Measurements from ENCODE around the gene CREB3L2. TPM values are rescaled to one million over a fixed set of nuclear protein-coding genes. Genes with fewer than 3 reads are reported as not detected.

CREB3L2 gene
- polyA plus RNA-seq, 2 of the 4 experiments (the other 2 are of a cell fraction) = 16.3 to 32.2 TPM

DNA sequence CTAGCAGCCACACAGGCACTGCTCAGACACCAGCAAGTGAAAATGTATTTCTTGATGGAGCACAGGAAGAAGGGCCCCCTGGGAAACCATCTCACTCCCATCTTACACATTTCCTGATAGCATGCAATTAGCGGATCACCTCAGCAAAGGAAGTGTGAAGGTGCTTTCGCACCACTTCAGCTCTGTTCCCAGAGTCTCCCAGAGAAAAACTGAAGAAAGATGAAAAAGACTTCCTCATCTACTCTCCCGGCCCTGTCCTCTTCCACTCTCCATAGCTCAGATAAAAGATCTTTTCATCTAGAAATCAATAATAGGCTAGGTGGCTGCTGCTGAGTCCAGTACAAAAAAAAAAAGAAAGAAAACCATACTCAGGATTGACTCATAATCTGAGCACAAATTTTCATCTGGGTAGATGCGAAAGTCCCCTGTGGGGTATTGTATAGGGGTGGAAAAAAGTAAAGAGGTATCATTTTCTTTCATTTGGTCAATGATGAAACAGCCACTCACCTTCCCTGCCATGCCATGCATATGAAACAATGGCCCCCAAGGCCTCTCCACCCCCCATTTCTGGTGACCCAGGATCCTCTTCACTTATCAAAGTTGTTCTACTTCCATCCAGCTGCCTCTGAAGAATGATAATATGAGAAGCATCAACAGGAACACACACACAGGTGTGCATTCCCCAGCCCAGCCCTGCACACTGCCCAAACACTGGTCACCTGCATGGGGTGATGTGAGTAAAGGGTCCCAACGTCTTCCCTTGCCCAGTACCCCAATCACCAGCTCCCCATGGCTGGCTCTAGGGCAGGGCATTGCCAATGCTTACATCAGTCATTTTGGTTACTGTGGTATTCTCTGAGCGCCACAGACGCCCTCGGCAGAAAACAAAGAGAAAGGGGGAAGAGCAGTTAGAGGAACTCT lies 106.3 kb downstream of the CREB3L2 start:
- no peak for ATAC-seq
- no peaks in the 10 kb centered on the region for H3K9me3 ChIP-seq
- TF ChIP-seq, protein P1, sequence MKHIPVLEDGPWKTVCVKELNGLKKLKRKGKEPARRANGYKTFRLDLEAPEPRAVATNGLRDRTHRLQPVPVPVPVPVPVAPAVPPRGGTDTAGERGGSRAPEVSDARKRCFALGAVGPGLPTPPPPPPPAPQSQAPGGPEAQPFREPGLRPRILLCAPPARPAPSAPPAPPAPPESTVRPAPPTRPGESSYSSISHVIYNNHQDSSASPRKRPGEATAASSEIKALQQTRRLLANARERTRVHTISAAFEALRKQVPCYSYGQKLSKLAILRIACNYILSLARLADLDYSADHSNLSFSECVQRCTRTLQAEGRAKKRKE (CRISPR knock-in tag; IDR thresholded peaks at IDR 0.05; ENCODE audit: low read depth) = no peak
- TF ChIP-seq BHLHE40 (IDR thresholded peaks at IDR 0.05; ENCODE audit: low read depth, low read length) (no peak), GATA3 (IDR thresholded peaks at IDR 0.05; ENCODE audit: borderline replicate concordance) (no peak), MYC (IDR thresholded peaks at IDR 0.05; ENCODE audit: borderline replicate concordance, low read length) (no peak), ZNF302 (CRISPR knock-in tag; IDR thresholded peaks at IDR 0.05) (no peak), MAFK (IDR thresholded peaks at IDR 0.05; ENCODE audit: partially characterized antibody) (no peak), ZSCAN20 (CRISPR knock-in tag; IDR thresholded peaks at IDR 0.05) (no peak), HOXB5 (CRISPR knock-in tag; IDR thresholded peaks at IDR 0.05) (no peak), MAZ (IDR thresholded peaks at IDR 0.05; ENCODE audit: borderline replicate concordance, low read depth, low read length) (no peak)
- TF ChIP-seq, protein P2, sequence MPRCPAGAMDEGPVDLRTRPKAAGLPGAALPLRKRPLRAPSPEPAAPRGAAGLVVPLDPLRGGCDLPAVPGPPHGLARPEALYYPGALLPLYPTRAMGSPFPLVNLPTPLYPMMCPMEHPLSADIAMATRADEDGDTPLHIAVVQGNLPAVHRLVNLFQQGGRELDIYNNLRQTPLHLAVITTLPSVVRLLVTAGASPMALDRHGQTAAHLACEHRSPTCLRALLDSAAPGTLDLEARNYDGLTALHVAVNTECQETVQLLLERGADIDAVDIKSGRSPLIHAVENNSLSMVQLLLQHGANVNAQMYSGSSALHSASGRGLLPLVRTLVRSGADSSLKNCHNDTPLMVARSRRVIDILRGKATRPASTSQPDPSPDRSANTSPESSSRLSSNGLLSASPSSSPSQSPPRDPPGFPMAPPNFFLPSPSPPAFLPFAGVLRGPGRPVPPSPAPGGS (IDR thresholded peaks at IDR 0.05) = no peak
- POLR2A ChIA-PET = no interaction called here
- H3K4me1 ChIP-seq = peaks cover 20% of the 10 kb centered on the region
- no peak overlapping the region for H3K4me3 ChIP-seq
- no peak for DNase-seq (ENCODE audit: low read depth in 1 of 2, low spot score in 1 of 2)
- no peak for FAIRE-seq
- CTCF ChIA-PET = interaction anchor here (1.2 to 2.5 kb wide), 8 partner anchors 8 to 290 kb away, joined by 3 to 16 read pairs (median 9); partner anchors contain the start of gene CREB3L2
- H3K4me2 ChIP-seq = no peak overlapping the region
- no peak overlapping the region for H3K27ac ChIP-seq
- 82% methylated on average over 8 of the region's 8 CpGs for WGBS (ENCODE audit: missing lambda C conversion rate)

DNA sequence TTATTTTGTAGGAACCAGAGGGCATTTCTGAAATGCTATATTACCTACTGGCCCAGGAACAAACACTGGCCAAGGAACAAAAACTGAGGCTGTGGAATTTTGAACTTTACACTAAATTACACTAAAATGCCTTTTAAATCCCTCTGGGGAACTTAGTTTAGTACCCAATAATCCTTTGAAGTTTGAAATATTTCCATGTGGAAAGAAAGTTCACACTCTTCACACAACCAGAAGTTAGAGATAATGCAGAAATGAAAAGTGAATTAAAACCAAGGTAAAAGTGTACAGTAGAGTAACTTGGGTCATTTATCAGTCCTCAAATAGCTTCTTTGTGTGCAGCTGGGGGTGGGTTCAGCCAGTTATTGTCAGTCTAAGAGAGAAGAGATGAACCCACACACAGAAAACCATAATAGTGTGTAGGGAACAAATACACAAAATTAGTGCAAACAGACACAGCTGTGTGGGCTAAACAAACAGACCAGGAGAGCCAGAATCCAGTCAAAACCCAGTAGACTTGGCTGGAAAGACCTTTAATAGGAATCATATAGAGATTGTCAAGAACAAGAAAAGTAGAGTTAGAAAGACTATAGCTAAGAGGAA lies 108.6 kb downstream of the CREB3L2 start:
- FAIRE-seq (no peak), DNase-seq (ENCODE audit: low read depth in 1 of 2, low spot score in 1 of 2) (no peak), ATAC-seq (no peak)
- CTCF ChIA-PET = interaction anchor here (1.4 to 3.6 kb wide), 4 partner anchors 11 to 287 kb away, joined by 4 to 13 read pairs (median 12); no protein-coding TSS in a partner anchor
- no peak overlapping the region for H3K4me2 ChIP-seq
- H3K27ac ChIP-seq = no peak overlapping the region
- no peaks in the 10 kb centered on the region for H3K9me3 ChIP-seq
- POLR2A ChIA-PET = no interaction called here
- TF ChIP-seq NR3C1 (IDR thresholded peaks at IDR 0.05) (no peak), TFCP2L1 (CRISPR knock-in tag; IDR thresholded peaks at IDR 0.05) (no peak), NPAS2 (CRISPR knock-in tag; IDR thresholded peaks at IDR 0.05; ENCODE audit: borderline replicate concordance) (no peak), RAD21 (conservative IDR thresholded peaks at IDR 0.05 in 1 of 2, IDR thresholded peaks at IDR 0.05 in 1 of 2) (no peak), RARB (CRISPR knock-in tag; IDR thresholded peaks at IDR 0.05) (no peak), HOXA7 (CRISPR knock-in tag; IDR thresholded peaks at IDR 0.05) (no peak), ZNF302 (CRISPR knock-in tag; IDR thresholded peaks at IDR 0.05) (no peak), HOXB5 (CRISPR knock-in tag; IDR thresholded peaks at IDR 0.05) (no peak), TP53 (CRISPR knock-in tag; IDR thresholded peaks at IDR 0.05) (no peak), HOXB13 (CRISPR knock-in tag; IDR thresholded peaks at IDR 0.05; ENCODE audit: low read depth) (no peak), NFE2L2 (conservative IDR thresholded peaks at IDR 0.05; ENCODE audit: low read length) (no peak), ZFP36 (IDR thresholded peaks at IDR 0.05; ENCODE audit: borderline replicate concordance, partially characterized antibody) (no peak)
- TF ChIP-seq, protein P3, sequence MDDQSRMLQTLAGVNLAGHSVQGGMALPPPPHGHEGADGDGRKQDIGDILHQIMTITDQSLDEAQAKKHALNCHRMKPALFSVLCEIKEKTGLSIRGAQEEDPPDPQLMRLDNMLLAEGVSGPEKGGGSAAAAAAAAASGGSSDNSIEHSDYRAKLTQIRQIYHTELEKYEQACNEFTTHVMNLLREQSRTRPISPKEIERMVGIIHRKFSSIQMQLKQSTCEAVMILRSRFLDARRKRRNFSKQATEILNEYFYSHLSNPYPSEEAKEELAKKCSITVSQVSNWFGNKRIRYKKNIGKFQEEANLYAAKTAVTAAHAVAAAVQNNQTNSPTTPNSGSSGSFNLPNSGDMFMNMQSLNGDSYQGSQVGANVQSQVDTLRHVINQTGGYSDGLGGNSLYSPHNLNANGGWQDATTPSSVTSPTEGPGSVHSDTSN (IDR thresholded peaks at IDR 0.05) = no peak
- TF ChIP-seq, protein P1 (CRISPR knock-in tag; IDR thresholded peaks at IDR 0.05; ENCODE audit: low read depth) = no peak
- TF ChIP-seq, protein P4, sequence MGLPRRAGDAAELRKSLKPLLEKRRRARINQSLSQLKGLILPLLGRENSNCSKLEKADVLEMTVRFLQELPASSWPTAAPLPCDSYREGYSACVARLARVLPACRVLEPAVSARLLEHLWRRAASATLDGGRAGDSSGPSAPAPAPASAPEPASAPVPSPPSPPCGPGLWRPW (IDR thresholded peaks at IDR 0.05) = no peak
- TF ChIP-seq, protein P5, sequence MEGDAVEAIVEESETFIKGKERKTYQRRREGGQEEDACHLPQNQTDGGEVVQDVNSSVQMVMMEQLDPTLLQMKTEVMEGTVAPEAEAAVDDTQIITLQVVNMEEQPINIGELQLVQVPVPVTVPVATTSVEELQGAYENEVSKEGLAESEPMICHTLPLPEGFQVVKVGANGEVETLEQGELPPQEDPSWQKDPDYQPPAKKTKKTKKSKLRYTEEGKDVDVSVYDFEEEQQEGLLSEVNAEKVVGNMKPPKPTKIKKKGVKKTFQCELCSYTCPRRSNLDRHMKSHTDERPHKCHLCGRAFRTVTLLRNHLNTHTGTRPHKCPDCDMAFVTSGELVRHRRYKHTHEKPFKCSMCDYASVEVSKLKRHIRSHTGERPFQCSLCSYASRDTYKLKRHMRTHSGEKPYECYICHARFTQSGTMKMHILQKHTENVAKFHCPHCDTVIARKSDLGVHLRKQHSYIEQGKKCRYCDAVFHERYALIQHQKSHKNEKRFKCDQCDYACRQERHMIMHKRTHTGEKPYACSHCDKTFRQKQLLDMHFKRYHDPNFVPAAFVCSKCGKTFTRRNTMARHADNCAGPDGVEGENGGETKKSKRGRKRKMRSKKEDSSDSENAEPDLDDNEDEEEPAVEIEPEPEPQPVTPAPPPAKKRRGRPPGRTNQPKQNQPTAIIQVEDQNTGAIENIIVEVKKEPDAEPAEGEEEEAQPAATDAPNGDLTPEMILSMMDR (IDR thresholded peaks at IDR 0.05) = no peak
- TF ChIP-seq, protein P6, sequence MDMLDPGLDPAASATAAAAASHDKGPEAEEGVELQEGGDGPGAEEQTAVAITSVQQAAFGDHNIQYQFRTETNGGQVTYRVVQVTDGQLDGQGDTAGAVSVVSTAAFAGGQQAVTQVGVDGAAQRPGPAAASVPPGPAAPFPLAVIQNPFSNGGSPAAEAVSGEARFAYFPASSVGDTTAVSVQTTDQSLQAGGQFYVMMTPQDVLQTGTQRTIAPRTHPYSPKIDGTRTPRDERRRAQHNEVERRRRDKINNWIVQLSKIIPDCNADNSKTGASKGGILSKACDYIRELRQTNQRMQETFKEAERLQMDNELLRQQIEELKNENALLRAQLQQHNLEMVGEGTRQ (IDR thresholded peaks at IDR 0.05) = no peak
- peaks cover 11% of the 10 kb centered on the region for H3K4me1 ChIP-seq
- H3K4me3 ChIP-seq = no peak overlapping the region

Data from A549 (cell line).